ENCODE results near the gene LRP1. TPM values are rescaled to one million over a fixed set of nuclear protein-coding genes. Genes with fewer than 3 reads are reported as not detected.

LRP1 gene
- total and polyA plus RNA-seq, 2 of the 4 experiments (the other 2 are of a cell fraction), result 73.1 to 142 TPM

DNA sequence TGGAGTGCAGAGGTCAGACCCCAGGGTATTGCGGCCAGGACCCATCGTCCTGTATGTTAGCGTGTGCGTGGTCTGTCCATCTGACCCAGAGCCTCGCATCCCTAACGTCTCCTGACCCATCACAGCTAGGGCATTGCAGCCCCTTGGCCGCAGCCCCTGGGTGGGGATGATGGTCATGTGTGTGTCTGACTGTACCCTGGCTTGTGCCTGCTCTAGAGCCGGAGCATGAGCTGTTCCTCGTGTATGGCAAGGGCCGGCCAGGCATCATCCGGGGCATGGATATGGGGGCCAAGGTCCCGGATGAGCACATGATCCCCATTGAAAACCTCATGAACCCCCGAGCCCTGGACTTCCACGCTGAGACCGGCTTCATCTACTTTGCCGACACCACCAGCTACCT lies 29.9 kb downstream of the LRP1 start:
- H2BK5ac ChIP-seq (ENCODE audit: low read depth, low read length, poor library complexity, severe bottlenecking), result no peak overlapping the region
- ChIA-PET CTCF (no interaction called here), POLR2A (ENCODE audit: unreplicated experiment) (interaction anchor here (1.0 kb wide), 1 partner anchor 9 kb away, joined by 3 read pairs; no protein-coding TSS in a partner anchor)
- WGBS, 2 experiments (ENCODE audit: extremely low coverage in 2 of 2, insufficient read length in 1 of 2), result 80% methylated on average over 1 of the region's 16 CpGs; no CpG with 5 or more reads in 1 of the 2 experiments
- no peak overlapping the region for H3K4ac ChIP-seq (ENCODE audit: low read depth, low read length)
- in situ Hi-C loops (cut with MboI; ENCODE audit: low sequenced_read_pairs) (no loop called here), dilution Hi-C loops (cut with HindIII; ENCODE audit: low sequenced_read_pairs, unreplicated experiment) (no loop called here), intact Hi-C loops (cut with micrococcal nuclease) (no loop called here)
- H3K79me1 ChIP-seq (ENCODE audit: low read depth in 1 of 2, low read length in 2 of 2), result peaks cover 44 to 92% of the 10 kb centered on the region in 2 experiments
- no peak overlapping the region for H3K14ac ChIP-seq (replicated peaks; ENCODE audit: low read depth, low read length)
- no peak overlapping the region for H3K9ac ChIP-seq (ENCODE audit: low read depth, low read length)
- H3K9me1 ChIP-seq (ENCODE audit: insufficient read depth, low read length), result peaks cover 19% of the 10 kb centered on the region
- no peak overlapping the region for H3K18ac ChIP-seq (ENCODE audit: low read depth, low read length)
- H2AFZ ChIP-seq (replicated peaks; ENCODE audit: low read length, poor library complexity), result no peak overlapping the region
- no peaks in the 10 kb centered on the region for H3K27me3 ChIP-seq (ENCODE audit: control insufficient read depth, insufficient read depth, low read length)
- H3K4me2 ChIP-seq (ENCODE audit: low read depth, low read length), result no peak overlapping the region
- no peak overlapping the region for H3K56ac ChIP-seq (ENCODE audit: extremely low read depth, insufficient read depth, low read length)
- H3K9me3 ChIP-seq (ENCODE audit: control insufficient read depth, insufficient read depth, low read length), result no peaks in the 10 kb centered on the region
- DNase-seq, result no peak
- H2AK5ac ChIP-seq (ENCODE audit: low read depth, low read length), result no peak overlapping the region
- TF ChIP-seq, protein P1, sequence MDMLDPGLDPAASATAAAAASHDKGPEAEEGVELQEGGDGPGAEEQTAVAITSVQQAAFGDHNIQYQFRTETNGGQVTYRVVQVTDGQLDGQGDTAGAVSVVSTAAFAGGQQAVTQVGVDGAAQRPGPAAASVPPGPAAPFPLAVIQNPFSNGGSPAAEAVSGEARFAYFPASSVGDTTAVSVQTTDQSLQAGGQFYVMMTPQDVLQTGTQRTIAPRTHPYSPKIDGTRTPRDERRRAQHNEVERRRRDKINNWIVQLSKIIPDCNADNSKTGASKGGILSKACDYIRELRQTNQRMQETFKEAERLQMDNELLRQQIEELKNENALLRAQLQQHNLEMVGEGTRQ (IDR thresholded peaks at IDR 0.05; ENCODE audit: low read depth, low read length), result no peak
- no peak for TF ChIP-seq POLR2A (IDR thresholded peaks at IDR 0.05; ENCODE audit: low read depth, low read length)
- no peak for TF ChIP-seq RFX5 (IDR thresholded peaks at IDR 0.05; ENCODE audit: low read depth, low read length)
- no peak for TF ChIP-seq SMC3 (IDR thresholded peaks at IDR 0.05; ENCODE audit: low read depth, low read length)
- TF ChIP-seq BHLHE40 (IDR thresholded peaks at IDR 0.05; ENCODE audit: low read depth, low read length), result no peak
- TF ChIP-seq RAD21 (IDR thresholded peaks at IDR 0.05; ENCODE audit: low read length), result no peak
- no peak for TF ChIP-seq CEBPB (IDR thresholded peaks at IDR 0.05; ENCODE audit: low read depth, low read length)
- no peak for TF ChIP-seq MAZ (IDR thresholded peaks at IDR 0.05; ENCODE audit: borderline replicate concordance, low read depth, low read length)
- TF ChIP-seq NFE2L2 (IDR thresholded peaks at IDR 0.05; ENCODE audit: low read depth, low read length), result no peak
- no peak overlapping the region for H3K23ac ChIP-seq (ENCODE audit: low read depth, low read length)
- peaks cover 95% of the 10 kb centered on the region for H3K36me3 ChIP-seq (ENCODE audit: control insufficient read depth, insufficient read depth, low read length)
- peaks cover 47% of the 10 kb centered on the region for H4K20me1 ChIP-seq (ENCODE audit: insufficient read depth, low read length)
- H2AK9ac ChIP-seq (replicated peaks; ENCODE audit: low read depth, low read length, poor library complexity), result no peak overlapping the region
- no TSS peak for BruUV-seq (replicated peaks)
- H3K4me1 ChIP-seq (ENCODE audit: control insufficient read depth, insufficient read depth, low read length), result peaks cover 3% of the 10 kb centered on the region; the same call in 1 of the 2 replicates
- no peak overlapping the region for H2BK20ac ChIP-seq (ENCODE audit: low read depth, low read length)
- H4K91ac ChIP-seq (ENCODE audit: insufficient read depth, low read depth, low read length), result no peak overlapping the region
- no peak for ATAC-seq (ENCODE audit: low read depth)
- H4K8ac ChIP-seq (ENCODE audit: low read depth in 2 of 2, low read length in 2 of 2), result no peak overlapping the region
- no peak overlapping the region for H2BK15ac ChIP-seq (ENCODE audit: low read depth, low read length)
- H3K27ac ChIP-seq (ENCODE audit: insufficient read depth, low read length), result no peak overlapping the region; the same call in 1 of the 2 replicates
- no peak overlapping the region for H3K4me3 ChIP-seq (ENCODE audit: insufficient read depth, low read depth, low read length)
- H4K5ac ChIP-seq (ENCODE audit: low read depth, low read length), result no peak overlapping the region
- no peak overlapping the region for H2BK120ac ChIP-seq (ENCODE audit: low read depth, low read length)

Measured in IMR-90 (cell line).